Ureter (tissue), 1 donor: Measurements from ENCODE around the gene KRTAP16-1. TPM values are rescaled to one million over a fixed set of nuclear protein-coding genes. Genes with fewer than 3 reads are reported as not detected.
"Not testable (repeated sequence)": the region's sequence is repeated elsewhere in the genome, so short reads cannot be mapped to it uniquely, and the experiment has no call there.

Experiments used
- DNase-seq: peaks from one replicate; pipeline ENCODE4 v3.0.0-alpha.2; 2020; ENCODE audit warnings: low spot score
- total RNA-seq: library from RNA; stranded (reverse); gene quantifications from one replicate; pipeline ENCODE4 v1.2.4, GENCODE V29; 2023
- donor health status: DM: yes; HTN: yes; CAD: no.

Gene KRTAP16-1
- total RNA-seq, 1 donor from 2014 or later: not detected

GRCh38 chr17:41301916-41302901 lies 6.9 kb downstream of the KRTAP16-1 start, which contains the start of gene KRTAP29-1:
KRTAP29-1 (minus strand) TSS chr17:41302851; CDS start chr17:41302851, 0 bp downstream.
- DNase-seq: peak; percentile 50

DNA sequence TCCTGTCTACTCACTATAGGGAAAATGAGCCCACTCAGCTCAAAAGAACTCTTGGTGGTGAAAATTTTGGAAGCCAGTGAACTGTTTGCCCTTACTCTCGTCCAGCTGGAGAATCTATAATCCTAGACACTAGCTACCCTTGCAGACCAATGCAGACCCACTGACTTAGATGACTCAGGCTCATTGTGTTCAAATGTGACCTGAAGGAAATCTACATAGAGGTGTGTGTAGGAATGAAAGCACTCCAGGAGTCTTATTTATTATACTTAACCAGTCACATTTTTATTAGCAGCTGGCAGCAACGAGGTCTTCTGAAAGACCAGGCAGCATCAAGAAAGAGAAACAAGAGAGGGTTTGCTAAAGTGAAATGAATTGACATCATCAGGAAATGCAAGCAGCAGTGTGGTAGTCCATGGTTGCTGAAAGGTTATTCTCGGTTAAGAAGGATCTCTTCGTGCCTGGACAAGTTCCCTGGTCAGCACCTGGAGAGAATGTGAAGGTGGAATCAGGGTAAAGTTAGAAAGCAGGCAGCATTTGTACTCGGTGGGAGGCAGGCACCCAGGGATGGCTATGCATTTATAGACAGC lies 7.8 kb downstream of the KRTAP16-1 start:
- peak; percentile 55 for DNase-seq

DNA sequence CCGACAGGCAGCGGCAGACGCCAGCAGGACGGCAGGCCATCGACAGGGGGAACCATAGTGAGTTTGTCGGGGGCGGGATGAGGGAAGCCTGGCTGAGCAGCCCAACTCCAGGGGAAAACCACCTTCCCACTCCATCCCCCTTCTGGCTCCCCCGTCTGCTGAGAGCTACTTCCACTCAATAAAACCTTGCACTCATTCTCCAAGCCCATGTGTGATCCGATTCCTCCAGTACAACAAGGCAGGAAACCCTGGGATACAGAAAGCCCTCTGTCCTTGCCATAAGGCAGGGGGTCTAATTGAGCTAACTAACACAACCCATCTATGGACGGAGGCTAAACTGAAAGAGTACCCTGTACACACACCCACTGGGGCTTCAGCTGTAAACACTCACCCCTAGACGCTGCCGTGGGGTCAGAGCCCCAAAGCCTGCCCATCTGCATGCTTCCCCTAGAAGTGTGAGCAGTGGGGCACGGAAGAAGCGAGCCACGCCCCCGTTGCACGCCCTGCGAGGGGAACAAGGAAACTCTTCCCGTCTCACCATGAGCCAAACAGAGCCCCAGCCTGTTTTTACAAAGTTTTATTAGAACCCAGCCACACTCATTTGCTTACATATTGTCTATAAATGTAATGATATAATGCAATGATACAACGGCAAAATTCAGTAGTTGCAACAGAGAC lies 10.5 kb downstream of the KRTAP16-1 start:
- DNase-seq: no peak

DNA sequence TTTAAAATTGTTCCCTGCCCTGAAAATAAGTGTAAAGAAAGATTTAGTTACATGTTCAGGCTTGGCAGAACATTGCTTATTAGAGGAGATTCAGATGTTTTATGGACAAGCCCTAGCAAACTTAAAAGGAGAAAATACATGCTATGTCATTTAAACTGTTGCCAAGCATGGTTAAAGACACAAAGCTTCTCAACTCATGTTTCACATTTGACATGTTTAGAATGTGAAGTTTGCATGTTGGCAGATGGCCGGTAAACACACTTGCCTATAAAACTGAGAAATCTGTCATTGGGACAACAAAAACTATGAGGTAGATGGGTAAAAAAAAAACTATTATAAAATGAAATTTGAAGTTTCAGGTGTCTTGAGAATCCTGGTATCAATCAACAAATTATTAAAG lies 12.3 kb downstream of the KRTAP16-1 start:
- no peak for DNase-seq

DNA sequence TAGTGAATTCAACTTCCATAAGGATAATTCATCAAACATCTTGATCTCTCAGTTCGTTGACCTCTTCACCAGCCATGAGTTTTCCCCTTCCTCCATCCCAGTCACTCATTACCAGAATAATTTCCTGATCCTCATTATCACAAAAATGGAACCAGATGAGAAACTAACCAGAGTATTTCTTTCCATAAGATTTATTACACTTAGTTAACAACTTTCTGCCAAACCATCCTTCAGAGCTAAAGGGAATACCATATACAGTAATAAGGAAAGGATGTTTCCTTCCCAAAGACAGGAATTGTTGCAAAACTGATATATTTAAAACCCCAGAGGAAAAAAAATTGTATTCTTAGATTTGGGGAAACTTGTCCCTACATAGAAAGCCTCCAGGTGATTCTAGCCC lies 15.1 kb downstream of the KRTAP16-1 start:
- no peak for DNase-seq

GRCh38 chr17:41287050-41287449 lies 22.1 kb downstream of the KRTAP16-1 start:
- no peak for DNase-seq

DNA sequence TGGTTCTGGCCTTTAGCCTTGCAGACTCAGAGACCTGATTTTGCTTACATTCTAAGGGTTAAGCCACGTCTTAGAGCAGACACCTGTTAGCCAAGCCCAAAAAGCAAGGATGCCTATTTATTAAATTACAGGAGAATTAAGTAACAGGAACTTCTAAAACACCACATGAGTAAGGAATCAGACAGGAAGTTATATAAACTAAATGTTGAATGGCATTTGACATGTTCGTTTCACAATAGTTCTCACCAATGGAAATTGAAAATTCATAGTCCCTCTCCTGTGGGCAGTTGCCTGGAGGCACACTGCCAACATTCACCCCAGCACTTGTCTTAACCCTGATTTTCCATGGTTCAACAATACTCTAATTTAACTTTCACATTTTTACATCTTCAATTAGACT lies 24.6 kb downstream of the KRTAP16-1 start:
- no peak for DNase-seq

- DNase-seq: no peak
Measured at GRCh38 chr17:41284043-41284442, 25.1 kb downstream of the KRTAP16-1 start.

GRCh38 chr17:41278176-41278955 lies 30.7 kb downstream of the KRTAP16-1 start:
- no peak for DNase-seq

GRCh38 chr17:41275648-41276190 lies 33.4 kb downstream of the KRTAP16-1 start, which contains the start of gene KRTAP9-7:
KRTAP9-7 (plus strand) TSS chr17:41275698; CDS start chr17:41275698, 0 bp downstream.
- DNase-seq: not testable (repeated sequence)

- DNase-seq: no peak
Measured at GRCh38 chr17:41271858-41272257, 37.3 kb downstream of the KRTAP16-1 start.

- not testable (repeated sequence) for DNase-seq
Measured at GRCh38 chr17:41271323-41271722, 37.8 kb downstream of the KRTAP16-1 start.

- no peak for DNase-seq
Measured at GRCh38 chr17:41267711-41268110, 41.4 kb downstream of the KRTAP16-1 start.

- DNase-seq: no peak
Measured at GRCh38 chr17:41265078-41265477, 44.0 kb downstream of the KRTAP16-1 start, which contains the start of gene KRTAP9-6. KRTAP9-6 (plus strand) TSS chr17:41265378; CDS start chr17:41265378, 0 bp downstream.

DNA sequence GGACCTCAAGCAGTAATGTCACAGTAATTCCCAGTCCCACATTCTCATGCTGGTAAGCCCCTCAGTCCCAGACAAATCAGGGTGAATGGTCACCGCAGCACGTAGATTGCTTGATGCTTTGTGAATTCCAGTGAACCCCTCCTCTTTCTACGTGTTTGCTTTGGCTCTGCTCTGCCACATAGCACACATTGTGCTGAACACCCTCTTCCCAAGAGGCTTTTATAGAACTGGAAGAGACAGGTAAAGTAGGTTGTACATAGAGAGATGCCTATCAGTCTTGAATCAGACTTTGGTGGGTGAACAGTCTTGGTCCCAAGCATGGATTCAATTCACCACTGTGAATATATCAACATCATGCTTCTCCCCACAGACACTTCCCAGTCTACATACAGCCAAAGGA lies 44.5 kb downstream of the KRTAP16-1 start:
- DNase-seq: no peak

GRCh38 chr17:41263212-41263611 lies 45.9 kb downstream of the KRTAP16-1 start:
- DNase-seq: no peak

DNA sequence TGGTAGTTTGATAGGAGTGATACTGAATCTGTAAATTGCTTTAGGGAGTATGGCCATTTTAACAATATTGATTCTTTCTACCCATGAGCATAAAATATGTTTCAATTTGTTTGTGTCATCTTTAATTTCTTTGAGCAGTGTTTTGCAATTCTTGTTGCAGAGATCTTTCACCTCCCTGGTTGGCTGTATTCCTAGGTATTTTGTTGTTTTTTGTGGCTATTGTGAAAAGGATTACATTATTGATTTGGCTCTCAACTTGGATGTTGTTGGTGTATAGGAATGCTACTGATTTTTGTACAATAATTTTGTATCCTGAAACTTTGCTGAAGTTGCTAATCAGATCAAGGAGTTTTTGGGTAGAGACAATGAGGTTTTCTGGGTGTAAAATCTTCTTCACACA lies 50.7 kb downstream of the KRTAP16-1 start:
- DNase-seq: no peak
